ENCODE results near the gene SNRPD2.
"Not testable (repeated sequence)": the region's sequence is repeated elsewhere in the genome, so short reads cannot be mapped to it uniquely, and the experiment has no call there.

SNRPD2 gene

DNA sequence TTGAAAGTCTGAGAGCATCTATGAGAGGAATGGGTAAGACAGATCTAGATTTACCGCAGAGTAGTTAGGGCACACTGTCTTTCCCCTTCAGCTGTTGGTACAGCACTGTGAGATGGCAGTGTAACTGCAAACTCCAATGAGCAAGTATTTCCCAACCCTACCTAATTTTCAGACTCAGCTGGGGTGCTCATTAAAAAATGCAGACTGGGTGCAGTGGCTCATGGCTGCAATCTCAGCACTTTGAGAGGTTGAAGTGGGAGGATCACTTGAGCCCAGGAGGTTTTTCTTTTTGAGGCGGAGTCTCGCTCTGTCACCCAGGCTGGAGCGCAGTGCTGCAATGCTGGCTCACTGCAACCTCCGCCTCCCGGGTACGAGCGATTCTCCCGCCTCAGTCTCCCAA is 13.4 kb upstream of the SNRPD2 start:
- no peak for DNase-seq (ENCODE audit: low read depth)

GRCh38 chr19:45701676-45702075 is 9.9 kb upstream of the SNRPD2 start:
- DNase-seq (ENCODE audit: low read depth) = no peak

DNA sequence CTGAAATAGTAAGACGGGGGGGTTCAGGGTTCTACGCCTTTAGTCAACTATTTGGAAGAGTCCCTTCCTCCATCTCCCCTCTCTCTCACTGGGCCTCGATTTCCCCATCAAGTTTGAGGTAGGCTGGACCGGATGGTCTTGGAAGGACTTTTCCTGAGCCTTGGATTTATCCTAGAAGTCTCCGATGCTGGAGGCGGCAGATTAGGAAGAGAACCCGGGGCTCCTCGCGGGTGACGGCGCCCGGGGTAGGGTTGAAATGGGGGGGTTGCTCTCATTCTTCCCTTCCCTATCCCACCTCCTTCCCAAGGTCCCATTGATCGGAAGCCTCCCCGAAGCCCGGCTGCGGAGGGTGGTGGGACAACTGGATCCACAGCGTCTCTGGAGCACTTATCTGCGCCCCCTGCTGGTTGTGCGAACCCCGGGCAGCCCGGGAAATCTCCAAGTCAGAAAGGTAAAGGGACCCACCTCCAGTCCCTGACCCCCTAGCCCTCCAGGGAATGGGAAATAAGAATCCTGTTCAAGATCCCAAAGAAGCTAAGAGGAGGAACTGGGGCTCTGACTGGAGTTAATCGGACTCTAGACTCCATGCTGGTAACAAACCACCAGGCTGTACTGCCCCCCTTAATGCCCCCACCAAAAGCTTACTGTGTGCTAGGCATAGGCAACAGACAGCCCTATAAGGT is 1.5 kb upstream of the SNRPD2 start:
- DNase-seq (ENCODE audit: low read depth) = peak; percentile 43

GRCh38 chr19:45692187-45693105 is 693 bp upstream of the SNRPD2 start, which contains the start of gene QPCTL:
QPCTL (plus strand) TSS chr19:45692666; CDS start chr19:45692704, 38 bp downstream.
- DNase-seq (ENCODE audit: low read depth) = peak; percentile 96

DNA sequence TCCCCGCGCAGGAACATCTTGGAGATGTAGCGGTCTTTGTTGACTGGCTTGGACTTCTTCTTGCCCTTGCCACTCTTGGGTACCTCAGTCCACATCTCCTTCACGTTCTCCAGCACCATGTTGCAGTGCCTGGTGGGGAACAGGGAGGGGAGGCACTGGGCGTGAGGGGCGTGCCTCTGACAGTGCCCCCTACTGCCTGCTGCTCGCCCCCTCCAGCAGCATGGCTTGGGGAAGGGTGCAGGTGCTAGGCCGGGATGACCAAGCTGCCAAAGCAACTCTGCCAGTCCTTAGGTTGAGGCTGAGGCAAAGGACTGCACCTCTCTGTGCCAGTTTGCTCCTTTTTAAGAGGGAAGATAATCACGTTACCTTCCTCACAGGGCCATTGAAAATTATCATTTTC is 4.2 kb downstream of the SNRPD2 start:
- no peak for DNase-seq (ENCODE audit: low read depth)

- DNase-seq (ENCODE audit: low read depth) = not testable (repeated sequence)
Measured at GRCh38 chr19:45685045-45685444, 6.7 kb downstream of the SNRPD2 start.

DNA sequence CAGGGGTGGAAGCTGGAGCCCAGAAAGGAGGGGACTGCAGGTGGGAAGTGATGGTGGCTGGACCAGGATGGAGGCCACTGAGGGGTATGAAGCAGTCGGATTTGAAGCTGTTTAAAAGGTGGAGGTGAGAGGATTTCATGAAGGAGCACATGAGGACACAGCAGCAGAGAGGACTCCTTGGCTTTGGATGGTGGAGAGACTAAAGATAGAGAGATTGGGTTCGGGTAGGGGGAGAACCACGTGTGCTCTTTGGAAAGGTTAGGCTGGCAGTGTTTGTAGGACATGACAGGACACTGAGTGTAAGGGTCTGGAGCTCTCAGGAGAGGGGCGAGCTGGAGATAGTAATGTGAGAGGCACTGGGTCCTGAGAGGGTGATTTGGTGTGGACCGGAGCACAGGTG is 8.8 kb downstream of the SNRPD2 start:
- no peak for DNase-seq (ENCODE audit: low read depth)

DNA sequence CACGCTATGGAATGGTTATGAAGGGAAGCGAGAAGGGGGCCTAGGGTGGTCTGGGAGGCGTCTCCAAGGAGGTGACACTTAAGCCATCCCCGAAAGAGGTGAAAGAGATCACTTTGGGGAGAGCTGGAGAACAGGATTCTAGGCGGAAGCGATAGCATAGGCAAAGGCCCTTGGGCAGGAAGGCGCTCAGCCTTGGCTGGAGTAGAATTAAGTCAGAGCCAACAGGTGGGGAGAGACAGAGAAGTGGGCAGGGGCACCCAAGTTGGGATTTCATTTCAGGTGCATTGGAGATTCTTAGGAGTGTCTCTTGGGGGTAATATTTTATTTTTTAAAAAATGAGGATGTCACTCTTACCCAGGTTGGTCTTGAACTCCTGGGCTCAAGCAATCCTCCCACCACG is 9.6 kb downstream of the SNRPD2 start:
- no peak for DNase-seq (ENCODE audit: low read depth)

DNA sequence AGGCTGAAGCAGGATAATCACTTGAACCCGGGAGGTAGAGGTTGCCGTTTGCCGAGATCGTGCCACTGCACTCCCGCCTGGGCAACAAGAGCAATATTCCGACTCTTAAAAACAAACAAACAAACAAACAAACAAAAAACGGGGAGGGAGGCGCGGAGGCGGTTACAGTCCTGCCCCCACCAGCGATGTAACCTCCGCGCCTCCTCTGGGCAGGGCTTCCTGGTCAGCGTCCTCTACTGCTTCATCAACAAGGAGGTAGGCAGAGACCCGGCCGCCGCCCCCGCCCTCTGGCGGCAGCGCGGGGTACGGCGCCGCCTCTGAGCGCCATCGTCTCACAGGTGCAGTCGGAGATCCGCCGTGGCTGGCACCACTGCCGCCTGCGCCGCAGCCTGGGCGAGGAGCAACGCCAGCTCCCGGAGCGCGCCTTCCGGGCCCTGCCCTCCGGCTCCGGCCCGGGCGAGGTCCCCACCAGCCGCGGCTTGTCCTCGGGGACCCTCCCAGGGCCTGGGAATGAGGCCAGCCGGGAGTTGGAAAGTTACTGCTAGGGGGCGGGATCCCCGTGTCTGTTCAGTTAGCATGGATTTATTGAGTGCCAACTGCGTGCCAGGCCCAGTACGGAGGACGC is 10.2 kb downstream of the SNRPD2 start:
- DNase-seq (ENCODE audit: low read depth) = peak; percentile 47

GRCh38 chr19:45677351-45678230 is 14.2 kb downstream of the SNRPD2 start:
- no peak for DNase-seq (ENCODE audit: low read depth)

DNA sequence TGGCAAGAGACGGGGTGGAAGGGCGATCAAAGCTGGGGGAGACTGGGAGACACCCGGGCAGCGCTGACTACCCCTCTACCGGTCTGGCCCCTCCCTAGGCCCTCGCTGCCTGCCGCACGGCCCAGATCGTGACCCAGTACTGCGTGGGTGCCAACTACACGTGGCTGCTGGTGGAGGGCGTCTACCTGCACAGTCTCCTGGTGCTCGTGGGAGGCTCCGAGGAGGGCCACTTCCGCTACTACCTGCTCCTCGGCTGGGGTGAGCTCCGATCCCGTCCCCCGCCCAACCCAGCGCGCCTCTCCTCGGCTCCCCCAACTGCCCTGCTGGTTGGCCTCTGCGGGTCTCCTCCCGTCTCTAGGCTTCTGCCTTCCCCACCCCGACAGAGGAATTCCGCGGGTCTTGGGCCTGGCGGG is 14.9 kb downstream of the SNRPD2 start:
- no peak for DNase-seq (ENCODE audit: low read depth)

- DNase-seq (ENCODE audit: low read depth) = no peak
Measured at GRCh38 chr19:45674946-45675345, 16.8 kb downstream of the SNRPD2 start.

DNA sequence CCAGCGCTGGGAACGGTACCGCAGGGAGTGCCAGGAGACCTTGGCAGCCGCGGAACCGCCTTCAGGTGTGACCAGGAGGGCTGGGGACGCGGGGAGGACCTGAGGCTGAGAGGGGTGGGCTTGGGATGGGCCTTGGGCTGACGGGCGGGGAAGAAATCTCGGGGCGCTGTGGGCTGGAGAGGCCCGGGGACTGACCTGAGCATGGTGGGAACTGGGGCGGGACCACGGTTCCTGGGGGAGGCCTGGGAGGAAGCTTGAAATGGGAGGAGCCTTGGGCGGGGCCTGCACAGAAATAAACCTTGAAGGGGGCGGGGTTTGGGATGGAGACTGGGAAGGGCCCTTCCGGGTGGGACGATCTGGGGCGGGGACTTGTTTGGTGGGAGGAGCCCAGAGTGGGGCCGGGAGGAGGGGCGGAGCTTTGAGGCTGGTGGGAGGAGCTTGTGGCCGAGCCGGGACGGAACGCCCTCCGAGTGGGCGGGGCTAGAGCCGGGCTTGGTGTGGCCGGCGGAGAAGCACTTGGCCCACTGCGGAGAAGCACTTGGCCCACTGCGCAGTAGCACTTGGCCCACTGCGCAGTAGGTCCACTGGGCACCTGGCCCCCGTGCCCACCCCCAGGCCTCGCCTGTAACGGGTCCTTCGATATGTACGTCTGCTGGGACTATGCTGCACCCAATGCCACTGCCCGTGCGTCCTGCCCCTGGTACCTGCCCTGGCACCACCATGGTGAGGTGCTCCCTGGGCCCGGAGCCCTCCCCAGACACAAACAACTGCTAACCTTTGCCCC is 20.9 kb downstream of the SNRPD2 start:
- no peak for DNase-seq (ENCODE audit: low read depth)

- DNase-seq (ENCODE audit: low read depth) = no peak
Measured at GRCh38 chr19:45668342-45668871, 23.3 kb downstream of the SNRPD2 start.

GRCh38 chr19:45667620-45668341 is 24.0 kb downstream of the SNRPD2 start, which contains the start of gene GIPR:
GIPR (plus strand) TSS chr19:45668221; CDS start chr19:45669521, 1,300 bp downstream.
- DNase-seq (ENCODE audit: low read depth) = peak; percentile 18

DNA sequence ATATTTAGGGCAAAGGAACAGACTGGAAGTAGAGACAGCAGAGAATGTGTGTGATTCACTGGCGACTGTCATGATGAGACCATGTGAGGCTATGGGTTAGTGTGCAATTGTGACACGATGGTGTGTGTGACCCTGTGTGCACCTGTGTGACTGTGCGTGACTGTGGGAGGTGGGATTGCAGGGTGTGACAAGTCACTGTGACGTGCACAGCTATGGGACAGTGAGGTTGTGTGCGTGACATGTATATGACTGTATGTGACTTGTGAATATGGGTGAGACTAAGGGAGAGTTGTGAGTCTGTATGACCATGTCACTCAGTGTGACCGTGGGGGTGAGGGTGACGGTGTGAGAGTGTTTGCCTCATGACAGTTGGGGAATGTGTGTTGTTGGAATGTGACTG is 27.2 kb downstream of the SNRPD2 start:
- DNase-seq (ENCODE audit: low read depth) = no peak

DNA sequence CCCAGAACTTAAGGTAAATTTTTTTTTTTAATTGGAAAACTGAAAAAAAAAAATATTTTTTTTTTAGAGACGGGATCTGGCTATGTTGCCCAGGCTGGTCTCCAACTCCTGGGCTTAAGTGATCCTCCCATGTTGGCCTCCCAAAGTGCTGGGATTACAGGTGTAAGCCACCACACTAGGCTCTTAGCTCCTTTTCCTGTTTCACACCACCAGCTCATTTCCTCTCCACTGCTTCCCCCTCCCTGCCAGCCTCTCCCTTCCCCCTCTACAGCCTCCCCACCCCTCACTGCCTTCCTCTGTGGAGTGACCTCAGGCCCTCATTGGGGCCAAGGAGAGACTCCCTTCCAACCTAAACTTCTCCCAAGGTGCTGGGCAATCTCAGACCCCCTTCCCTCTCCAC is 28.0 kb downstream of the SNRPD2 start:
- DNase-seq (ENCODE audit: low read depth) = no peak

GRCh38 chr19:45660636-45661035 is 31.1 kb downstream of the SNRPD2 start:
- DNase-seq (ENCODE audit: low read depth) = no peak

DNA sequence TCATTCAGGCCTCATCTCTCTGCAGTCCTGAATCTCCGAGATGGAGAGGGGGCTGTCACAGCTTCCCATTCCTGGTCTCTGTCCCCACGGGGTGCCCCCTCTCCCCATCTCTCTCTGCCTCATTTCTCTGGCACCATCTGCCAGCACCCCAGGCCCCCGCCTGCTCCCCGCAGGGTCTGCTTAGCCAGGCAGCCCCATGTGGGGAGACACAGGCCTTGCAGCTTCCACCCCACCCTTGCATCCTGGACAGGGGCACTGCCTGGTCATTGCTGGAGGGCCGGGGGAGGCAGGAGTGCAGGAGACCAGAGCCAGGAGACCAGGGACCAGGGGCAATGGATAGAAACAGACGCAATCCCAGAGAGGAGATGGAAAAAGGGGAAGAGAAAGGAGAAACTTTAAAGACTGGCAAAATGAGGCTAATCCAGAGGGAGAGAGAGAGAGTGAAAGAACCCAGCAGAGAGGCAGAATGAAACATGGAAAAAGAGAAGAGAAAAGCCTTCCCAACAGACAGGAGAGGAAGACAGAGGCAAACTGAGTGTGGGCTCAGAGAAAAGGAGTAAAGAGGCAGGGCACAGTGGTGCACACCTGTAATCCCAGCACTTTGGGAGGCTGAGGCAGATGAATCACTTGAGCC is 32.5 kb downstream of the SNRPD2 start:
- DNase-seq (ENCODE audit: low read depth) = no peak
